HUES6 (cell line): ENCODE data around the gene HOXA2.

ENCODE experiments used
- H3K27ac ChIP-seq: 2 replicates; pipeline ENCODE4 v1.7.0; 2013; ENCODE audit warnings: low read depth, mild to moderate bottlenecking, low read length, inconsistent platforms
- H3K27me3 ChIP-seq: 2 replicates; pipeline ENCODE4 v1.6.1; 2013; ENCODE audit warnings: low read length; ENCODE audit not compliant: control insufficient read depth, insufficient read depth
- H3K36me3 ChIP-seq: 2 replicates; pipeline ENCODE4 v1.6.1; 2013; ENCODE audit warnings: low read length; ENCODE audit not compliant: control insufficient read depth, insufficient read depth
- H3K4me1 ChIP-seq: 2 replicates; pipeline ENCODE4 v1.6.1; 2013; ENCODE audit warnings: low read length; ENCODE audit not compliant: control insufficient read depth, insufficient read depth
- H3K4me3 ChIP-seq: 2 replicates; pipeline ENCODE4 v1.5.1; 2013; ENCODE audit warnings: low read depth, low read length
- H3K9ac ChIP-seq: one replicate; pipeline ENCODE4 v1.6.1; 2013; ENCODE audit warnings: mild to moderate bottlenecking, low read length
- H3K9me3 ChIP-seq: 2 replicates; pipeline ENCODE4 v1.6.1; 2013; ENCODE audit warnings: low read depth, low read length; ENCODE audit not compliant: control insufficient read depth, insufficient read depth

Gene HOXA2

GRCh38 chr7:27102581-27103442 lies at the start of gene HOXA2:
Gene HOXA2, minus strand, starts transcription at chr7:27102683. Its CDS starts 183 bp downstream, at chr7:27102500.
- Histone ChIP-seq H3K36me3 (no peaks in the 10 kb centered on the region), H3K9ac (peak within 1 kb of the TSS; percentile 50), H3K4me3 (peak within 1 kb of the TSS; percentile 51), H3K4me1 (peaks cover 47% of the 10 kb centered on the region), H3K27ac (no peak within 1 kb of the TSS), H3K9me3 (no peaks in the 10 kb centered on the region), H3K27me3 (peaks cover 100% of the 10 kb centered on the region)

GRCh38 chr7:27151341-27151930 lies 49.0 kb upstream of the HOXA2 start:
- Histone ChIP-seq H3K27me3 (peaks cover 100% of the 10 kb centered on the region), H3K36me3 (no peaks in the 10 kb centered on the region), H3K9me3 (no peaks in the 10 kb centered on the region), H3K9ac (peak overlapping the region; percentile 57), H3K4me3 (peak overlapping the region; percentile 59), H3K27ac (no peak overlapping the region), H3K4me1 (peaks cover 31% of the 10 kb centered on the region; the same call in 1 of the 2 replicates)

GRCh38 chr7:27150568-27151340 lies 48.3 kb upstream of the HOXA2 start:
- Histone ChIP-seq H3K4me3 (peak overlapping the region; percentile 59), H3K9me3 (no peaks in the 10 kb centered on the region), H3K9ac (peak overlapping the region; percentile 57), H3K4me1 (peaks cover 31% of the 10 kb centered on the region; the same call in 1 of the 2 replicates), H3K36me3 (no peaks in the 10 kb centered on the region), H3K27me3 (peaks cover 100% of the 10 kb centered on the region), H3K27ac (no peak overlapping the region)

- no peaks in the 10 kb centered on the region for H3K36me3 ChIP-seq
- H3K9ac ChIP-seq, result peak overlapping the region; percentile 57
- no peaks in the 10 kb centered on the region for H3K9me3 ChIP-seq
- peaks cover 100% of the 10 kb centered on the region for H3K27me3 ChIP-seq
- H3K27ac ChIP-seq, result no peak overlapping the region
- peak overlapping the region; percentile 59 for H3K4me3 ChIP-seq
- peaks cover 25% of the 10 kb centered on the region; the same call in 1 of the 2 replicates for H3K4me1 ChIP-seq
Observed at GRCh38 chr7:27149842-27150567, 47.5 kb upstream of the HOXA2 start.

- H3K4me1 ChIP-seq, result peaks cover 25% of the 10 kb centered on the region; the same call in 1 of the 2 replicates
- H3K9ac ChIP-seq, result peak overlapping the region; percentile 54
- no peak overlapping the region; the same call in 1 of the 2 replicates for H3K27ac ChIP-seq
- peaks cover 100% of the 10 kb centered on the region for H3K27me3 ChIP-seq
- H3K4me3 ChIP-seq, result peak overlapping the region; percentile 59; the same call in 1 of the 2 replicates
- no peaks in the 10 kb centered on the region for H3K36me3 ChIP-seq
- no peaks in the 10 kb centered on the region for H3K9me3 ChIP-seq
Observed at GRCh38 chr7:27148756-27149641, 46.5 kb upstream of the HOXA2 start.

- H3K4me1 ChIP-seq, result peaks cover 27% of the 10 kb centered on the region; the same call in 1 of the 2 replicates
- H3K9me3 ChIP-seq, result no peaks in the 10 kb centered on the region
- peaks cover 100% of the 10 kb centered on the region for H3K27me3 ChIP-seq
- H3K36me3 ChIP-seq, result no peaks in the 10 kb centered on the region
- H3K27ac ChIP-seq, result no peak overlapping the region; the same call in 1 of the 2 replicates
- peak overlapping the region; percentile 54 for H3K9ac ChIP-seq
- peak overlapping the region; percentile 48 for H3K4me3 ChIP-seq
Observed at GRCh38 chr7:27148031-27148755, 45.7 kb upstream of the HOXA2 start.

GRCh38 chr7:27147199-27148030 lies 44.9 kb upstream of the HOXA2 start, which contains the start of gene HOXA6:
Gene HOXA6, minus strand, starts transcription at chr7:27147774. Its CDS starts 25 bp downstream, at chr7:27147749.
- peak within 1 kb of the TSS; percentile 71 for H3K9ac ChIP-seq
- peak within 1 kb of the TSS; percentile 48 for H3K4me3 ChIP-seq
- H3K4me1 ChIP-seq, result peaks cover 30% of the 10 kb centered on the region; the same call in 1 of the 2 replicates
- no peaks in the 10 kb centered on the region for H3K9me3 ChIP-seq
- no peak within 1 kb of the TSS; the same call in 1 of the 2 replicates for H3K27ac ChIP-seq
- no peaks in the 10 kb centered on the region for H3K36me3 ChIP-seq
- H3K27me3 ChIP-seq, result peaks cover 100% of the 10 kb centered on the region

GRCh38 chr7:27146491-27147198 lies 44.2 kb upstream of the HOXA2 start:
- no peak overlapping the region for H3K27ac ChIP-seq
- H3K4me3 ChIP-seq, result peak overlapping the region; percentile 46; the same call in 1 of the 2 replicates
- H3K4me1 ChIP-seq, result peaks cover 29% of the 10 kb centered on the region; the same call in 1 of the 2 replicates
- H3K9me3 ChIP-seq, result no peaks in the 10 kb centered on the region
- H3K36me3 ChIP-seq, result no peaks in the 10 kb centered on the region
- H3K9ac ChIP-seq, result peak overlapping the region; percentile 71
- H3K27me3 ChIP-seq, result peaks cover 100% of the 10 kb centered on the region
